ENCODE measurements around the gene MT1X. TPM values are rescaled to one million over a fixed set of nuclear protein-coding genes. Genes with fewer than 3 reads are reported as not detected.

The MT1X gene
- polyA plus RNA-seq, 1 donor = 112 TPM

DNA sequence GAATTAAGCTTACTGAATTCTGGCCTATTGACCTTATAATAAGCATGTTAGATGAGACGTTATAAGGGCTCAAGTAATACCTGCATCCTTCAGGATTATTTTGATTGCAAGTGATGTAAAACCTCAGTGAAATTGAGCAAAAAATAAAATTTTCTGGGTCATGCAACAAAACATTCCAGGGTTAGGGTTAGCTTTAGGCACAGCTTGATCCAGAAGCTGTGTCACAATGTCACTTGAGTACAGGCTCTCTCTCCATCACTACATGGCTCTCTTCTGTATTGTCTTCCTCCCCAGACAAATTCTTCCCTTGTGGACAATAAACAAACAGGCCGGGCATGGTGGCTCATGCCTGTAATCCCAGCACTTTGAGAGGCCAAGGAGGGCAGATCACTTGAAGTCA lies 44.0 kb downstream of the MT1X start:
- 83% methylated on average over 1 of the region's 2 CpGs for WGBS (ENCODE audit: insufficient coverage, low lambda C conversion rate)

DNA sequence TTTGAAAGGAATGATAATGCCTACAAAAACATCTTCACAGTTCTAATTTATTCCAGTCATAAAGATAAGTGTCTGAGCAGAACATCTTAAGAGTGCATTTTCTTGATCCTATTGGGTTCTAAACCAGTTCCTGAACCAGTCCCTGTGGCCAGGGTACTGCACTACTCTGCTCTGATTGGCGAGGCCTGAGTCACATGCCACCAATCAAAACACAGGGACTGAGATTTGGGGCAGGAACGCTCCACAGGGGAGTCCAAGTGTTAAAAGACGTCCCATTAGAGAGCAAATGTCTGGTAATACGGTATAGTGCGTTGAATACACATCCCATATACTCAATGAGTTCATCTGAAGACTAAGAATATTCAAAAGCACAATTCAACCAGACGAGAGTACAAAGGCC lies 44.7 kb downstream of the MT1X start:
- Histone ChIP-seq H3K36me3 (ENCODE audit: control insufficient read depth, insufficient read depth, low read length) (no peaks in the 10 kb centered on the region), H3K27ac (ENCODE audit: low read length) (no peak overlapping the region), H3K9me3 (ENCODE audit: control insufficient read depth, low read depth, low read length) (no peaks in the 10 kb centered on the region), H3K4me3 (ENCODE audit: low read length) (no peak overlapping the region), H3K4me1 (ENCODE audit: control insufficient read depth, insufficient read depth, low read length) (peaks cover 9% of the 10 kb centered on the region), H3K27me3 (ENCODE audit: control insufficient read depth, insufficient read depth, low read length) (no peaks in the 10 kb centered on the region)
- no CpG with 5 or more reads among the region's 6 CpGs for WGBS (ENCODE audit: insufficient coverage, low lambda C conversion rate)
- DNase-seq = no peak

More for the DNA sequence above, 44.0 kb downstream of the MT1X start:
- Histone ChIP-seq H3K4me1 (ENCODE audit: control insufficient read depth, insufficient read depth, low read length) (peaks cover 9% of the 10 kb centered on the region), H3K4me3 (ENCODE audit: low read length) (no peak overlapping the region), H3K9me3 (ENCODE audit: control insufficient read depth, low read depth, low read length) (no peaks in the 10 kb centered on the region), H3K27ac (ENCODE audit: low read length) (no peak overlapping the region), H3K27me3 (ENCODE audit: control insufficient read depth, insufficient read depth, low read length) (no peaks in the 10 kb centered on the region), H3K36me3 (ENCODE audit: control insufficient read depth, insufficient read depth, low read length) (no peaks in the 10 kb centered on the region)
- DNase-seq = no peak

DNA sequence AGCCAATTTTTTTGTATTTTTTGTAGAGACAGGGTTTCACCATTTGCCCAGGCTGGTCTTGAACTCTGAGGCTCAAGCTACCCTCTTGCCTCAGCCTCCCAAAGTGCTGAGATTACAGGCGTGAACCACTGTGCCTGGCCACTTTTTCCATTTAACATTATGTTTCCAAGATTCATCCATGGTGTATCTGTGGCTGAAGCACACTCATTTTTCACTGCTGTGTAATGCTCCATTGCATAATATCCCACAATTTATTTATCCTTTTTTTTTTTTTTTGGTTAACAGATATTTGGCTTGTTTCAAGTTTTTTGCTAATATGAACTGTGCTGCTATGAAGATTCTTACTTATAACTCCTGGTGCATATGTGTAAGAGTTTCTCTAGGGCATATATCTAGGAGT lies 45.8 kb downstream of the MT1X start:
- Histone ChIP-seq H3K4me1 (ENCODE audit: control insufficient read depth, insufficient read depth, low read length) (peaks cover 9% of the 10 kb centered on the region), H3K4me3 (ENCODE audit: low read length) (no peak overlapping the region), H3K9me3 (ENCODE audit: control insufficient read depth, low read depth, low read length) (no peaks in the 10 kb centered on the region), H3K27me3 (ENCODE audit: control insufficient read depth, insufficient read depth, low read length) (no peaks in the 10 kb centered on the region), H3K27ac (ENCODE audit: low read length) (no peak overlapping the region), H3K36me3 (ENCODE audit: control insufficient read depth, insufficient read depth, low read length) (no peaks in the 10 kb centered on the region)
- no CpG with 5 or more reads among the region's 1 CpG for WGBS (ENCODE audit: insufficient coverage, low lambda C conversion rate)
- no peak for DNase-seq

DNA sequence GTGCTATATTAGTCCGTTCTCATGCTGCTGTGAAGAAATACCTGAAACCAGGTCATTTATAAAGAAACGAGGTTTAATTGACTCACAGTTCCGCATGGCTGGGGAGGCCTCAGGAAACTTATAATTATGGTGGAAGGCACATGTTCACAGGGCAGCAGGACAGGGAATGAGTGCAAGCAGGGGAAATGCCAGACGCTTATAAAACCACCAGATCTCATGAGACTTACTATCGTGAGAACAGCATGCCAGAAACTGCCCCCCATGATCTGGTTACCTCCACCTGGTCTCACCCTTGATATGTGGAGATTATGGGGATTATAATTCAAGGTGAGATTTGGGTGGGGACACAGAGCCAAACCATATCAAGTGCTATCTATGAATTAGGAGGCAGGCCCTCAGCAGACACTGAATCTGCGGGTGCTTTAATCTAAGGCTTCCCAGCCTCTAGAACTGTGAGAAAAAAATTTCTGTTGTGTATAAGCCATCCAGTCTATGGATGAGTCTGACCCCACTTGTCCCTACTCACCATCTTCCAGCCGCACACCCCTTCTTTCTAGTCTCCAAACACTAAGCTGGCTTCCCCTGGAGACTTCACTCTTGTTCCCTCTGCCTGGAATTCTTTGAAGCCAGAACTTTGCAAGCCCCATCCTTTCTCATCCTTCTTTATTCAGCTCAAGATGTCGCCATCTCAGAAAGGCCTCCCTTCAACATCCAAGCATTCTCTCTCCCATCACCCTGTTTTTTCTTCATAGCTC lies 46.9 kb downstream of the MT1X start:
- WGBS (ENCODE audit: insufficient coverage, low lambda C conversion rate) = 53% methylated on average over 4 of the region's 8 CpGs
- peaks cover 9% of the 10 kb centered on the region for H3K4me1 ChIP-seq (ENCODE audit: control insufficient read depth, insufficient read depth, low read length)
- no peaks in the 10 kb centered on the region for H3K27me3 ChIP-seq (ENCODE audit: control insufficient read depth, insufficient read depth, low read length)
- peak overlapping the region; percentile 81 for H3K27ac ChIP-seq (ENCODE audit: low read length)
- no peaks in the 10 kb centered on the region for H3K9me3 ChIP-seq (ENCODE audit: control insufficient read depth, low read depth, low read length)
- H3K4me3 ChIP-seq (ENCODE audit: low read length) = peak overlapping the region; percentile 93
- no peaks in the 10 kb centered on the region for H3K36me3 ChIP-seq (ENCODE audit: control insufficient read depth, insufficient read depth, low read length)
- peak in 1 of 2 donors; percentile 9 for DNase-seq

DNA sequence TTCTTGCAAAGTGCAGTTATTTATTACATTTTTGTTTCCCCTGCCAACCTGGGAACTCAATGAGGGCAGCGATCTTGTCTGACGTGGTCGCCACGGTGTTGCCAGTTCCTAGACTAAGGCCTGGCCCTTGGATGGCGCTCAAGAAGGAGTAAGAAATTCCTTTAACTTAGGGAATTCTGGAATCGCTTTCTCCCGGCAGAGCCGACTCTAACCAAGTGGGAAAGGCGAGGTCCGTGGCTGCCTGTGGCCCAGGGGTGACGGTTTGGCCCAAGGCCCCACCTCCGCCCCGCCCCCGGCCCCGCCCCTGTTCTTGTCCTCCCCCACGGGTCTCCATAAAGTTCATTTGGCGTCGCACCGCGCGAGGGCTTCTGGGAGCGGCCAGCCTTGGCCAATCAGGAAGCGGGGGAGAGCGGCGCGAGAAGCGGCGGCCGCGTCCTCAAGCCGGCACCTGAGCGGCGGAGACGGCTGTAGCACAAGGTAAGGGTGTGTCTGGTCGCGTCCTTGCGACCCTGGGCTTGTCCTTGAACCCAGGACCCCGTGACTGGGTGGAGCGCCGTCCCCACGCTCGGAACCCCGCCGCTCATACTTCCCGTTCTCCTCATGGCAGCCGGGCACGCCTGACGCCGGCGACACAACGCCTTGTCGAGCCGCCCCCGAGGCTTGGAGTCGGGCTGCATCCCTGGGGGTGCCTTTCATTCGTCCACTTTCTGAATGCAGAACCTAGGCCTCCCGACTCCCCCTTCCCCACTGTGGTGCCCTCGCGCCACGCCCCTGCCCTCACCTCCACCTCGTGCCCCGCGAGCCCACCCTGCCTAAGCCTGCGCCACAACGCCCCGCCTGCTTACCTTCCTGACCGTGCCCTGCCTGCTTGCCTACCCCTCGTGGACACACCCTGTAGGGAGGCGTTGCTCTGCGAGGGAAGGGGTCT lies 47.7 kb downstream of the MT1X start, which contains the start of gene NUP93:
TSS of gene NUP93 (plus strand) at position 395 of the 928 bp plus-strand sequence. CDS start 18,119 bp downstream, outside the sequence.
- Histone ChIP-seq H3K4me3 (ENCODE audit: low read length) (peak within 1 kb of the TSS; percentile 93), H3K9me3 (ENCODE audit: control insufficient read depth, low read depth, low read length) (no peaks in the 10 kb centered on the region), H3K27ac (ENCODE audit: low read length) (peak within 1 kb of the TSS; percentile 81), H3K36me3 (ENCODE audit: control insufficient read depth, insufficient read depth, low read length) (no peaks in the 10 kb centered on the region), H3K27me3 (ENCODE audit: control insufficient read depth, insufficient read depth, low read length) (no peaks in the 10 kb centered on the region), H3K4me1 (ENCODE audit: control insufficient read depth, insufficient read depth, low read length) (peaks cover 9% of the 10 kb centered on the region)
- peak; percentile 90 to 94 for DNase-seq
- no CpG with 5 or more reads among the region's 70 CpGs for WGBS (ENCODE audit: insufficient coverage, low lambda C conversion rate)

GRCh38 chr16:56732366-56732765 lies 50.1 kb downstream of the MT1X start:
- H3K27me3 ChIP-seq (ENCODE audit: control insufficient read depth, insufficient read depth, low read length) = no peaks in the 10 kb centered on the region
- H3K4me1 ChIP-seq (ENCODE audit: control insufficient read depth, insufficient read depth, low read length) = peaks cover 9% of the 10 kb centered on the region
- H3K27ac ChIP-seq (ENCODE audit: low read length) = no peak overlapping the region
- no CpG with 5 or more reads among the region's 2 CpGs for WGBS (ENCODE audit: insufficient coverage, low lambda C conversion rate)
- no peaks in the 10 kb centered on the region for H3K9me3 ChIP-seq (ENCODE audit: control insufficient read depth, low read depth, low read length)
- DNase-seq = no peak
- H3K4me3 ChIP-seq (ENCODE audit: low read length) = no peak overlapping the region
- no peaks in the 10 kb centered on the region for H3K36me3 ChIP-seq (ENCODE audit: control insufficient read depth, insufficient read depth, low read length)

- Histone ChIP-seq H3K27me3 (ENCODE audit: control insufficient read depth, insufficient read depth, low read length) (no peaks in the 10 kb centered on the region), H3K4me1 (ENCODE audit: control insufficient read depth, insufficient read depth, low read length) (peaks cover 9% of the 10 kb centered on the region), H3K27ac (ENCODE audit: low read length) (no peak overlapping the region)
Observed at GRCh38 chr16:56732832-56733231, 50.6 kb downstream of the MT1X start.

More at GRCh38 chr16:56732832-56733231, 50.6 kb downstream of the MT1X start:
- H3K36me3 ChIP-seq (ENCODE audit: control insufficient read depth, insufficient read depth, low read length) = no peaks in the 10 kb centered on the region
- DNase-seq = no peak
- no CpG with 5 or more reads among the region's 1 CpG for WGBS (ENCODE audit: insufficient coverage, low lambda C conversion rate)
- H3K4me3 ChIP-seq (ENCODE audit: low read length) = no peak overlapping the region
- no peaks in the 10 kb centered on the region for H3K9me3 ChIP-seq (ENCODE audit: control insufficient read depth, low read depth, low read length)

Other genes starting within 250 kb of the MT1X start
- 112 TPM for gene NUDT21, start 231.1 kb upstream of the MT1X start, polyA plus RNA-seq
- 37.6 TPM for gene OGFOD1, start 230.9 kb upstream of the MT1X start, polyA plus RNA-seq
- gene BBS2, start 162.4 kb upstream of the MT1X start, polyA plus RNA-seq = 31.2 TPM
- not detected for gene MT4, start 117.4 kb upstream of the MT1X start, polyA plus RNA-seq
- 0.97 TPM for gene MT3, start 92.9 kb upstream of the MT1X start, polyA plus RNA-seq
- 115 TPM for gene MT2A, start 73.9 kb upstream of the MT1X start, polyA plus RNA-seq
- 96.6 TPM for gene MT1E, start 56.7 kb upstream of the MT1X start, polyA plus RNA-seq
- 2.5 TPM for gene MT1M, start 49.8 kb upstream of the MT1X start, polyA plus RNA-seq
- 0.31 TPM for gene MT1A, start 43.8 kb upstream of the MT1X start, polyA plus RNA-seq
- gene MT1B, start 30.6 kb upstream of the MT1X start, polyA plus RNA-seq = not detected
- 77.0 TPM for gene MT1F, start 24.5 kb upstream of the MT1X start, polyA plus RNA-seq
- gene MT1G, start 14.4 kb upstream of the MT1X start, polyA plus RNA-seq = 919 TPM
- gene MT1H, start 12.7 kb upstream of the MT1X start, polyA plus RNA-seq = 391 TPM
- 40.4 TPM for gene NUP93, start 47.7 kb downstream of the MT1X start, polyA plus RNA-seq
- 0.21 TPM for gene SLC12A3, start 182.7 kb downstream of the MT1X start, polyA plus RNA-seq
- 103 TPM for gene HERPUD1, start 249.7 kb downstream of the MT1X start, polyA plus RNA-seq

Data from large intestine (tissue), 3 donors.